HL-60 (cell line): Measurements from ENCODE around the gene NKAIN4.

Experiments used
- CTCF ChIP-seq: IDR thresholded peaks from one replicate; pipeline ENCODE4 v1.5.1; 2011; ENCODE audit warnings: low read length, control low read depth, inconsistent platforms; ENCODE audit not compliant: insufficient read depth
- GABPA ChIP-seq: IDR thresholded peaks from 2 replicates; pipeline ENCODE4 v1.6.1; 2012; ENCODE audit warnings: low read depth
- POLR2AphosphoS5 ChIP-seq: IDR thresholded peaks from 2 replicates; pipeline ENCODE4 v1.6.1; 2012; ENCODE audit warnings: low read depth
- REST ChIP-seq: IDR thresholded peaks from 2 replicates; pipeline ENCODE4 v1.6.1; 2012; ENCODE audit warnings: low read depth; ENCODE audit not compliant: insufficient replicate concordance

- no peak for TF ChIP-seq CTCF
- no peak for TF ChIP-seq POLR2AphosphoS5
- no peak for TF ChIP-seq GABPA
- no peak for TF ChIP-seq REST
These were observed 14.0 kb upstream of the NKAIN4 start for GRCh38 chr20:63268256-63268655.
